GM19025 (cell line): Measurements from ENCODE around the gene HS3ST3B1.
A peak's percentile ranks its signal among the peaks of the same experiment; 100 is the strongest.

Experiments
- ATAC-seq: cut with Tn5 transposase; IDR thresholded peaks from one replicate; pipeline ENCODE4 v1.9.1; 2021; ENCODE audit warnings: mild to moderate bottlenecking, low read depth, moderate library complexity; ENCODE audit not compliant: unreplicated experiment

Gene HS3ST3B1

DNA sequence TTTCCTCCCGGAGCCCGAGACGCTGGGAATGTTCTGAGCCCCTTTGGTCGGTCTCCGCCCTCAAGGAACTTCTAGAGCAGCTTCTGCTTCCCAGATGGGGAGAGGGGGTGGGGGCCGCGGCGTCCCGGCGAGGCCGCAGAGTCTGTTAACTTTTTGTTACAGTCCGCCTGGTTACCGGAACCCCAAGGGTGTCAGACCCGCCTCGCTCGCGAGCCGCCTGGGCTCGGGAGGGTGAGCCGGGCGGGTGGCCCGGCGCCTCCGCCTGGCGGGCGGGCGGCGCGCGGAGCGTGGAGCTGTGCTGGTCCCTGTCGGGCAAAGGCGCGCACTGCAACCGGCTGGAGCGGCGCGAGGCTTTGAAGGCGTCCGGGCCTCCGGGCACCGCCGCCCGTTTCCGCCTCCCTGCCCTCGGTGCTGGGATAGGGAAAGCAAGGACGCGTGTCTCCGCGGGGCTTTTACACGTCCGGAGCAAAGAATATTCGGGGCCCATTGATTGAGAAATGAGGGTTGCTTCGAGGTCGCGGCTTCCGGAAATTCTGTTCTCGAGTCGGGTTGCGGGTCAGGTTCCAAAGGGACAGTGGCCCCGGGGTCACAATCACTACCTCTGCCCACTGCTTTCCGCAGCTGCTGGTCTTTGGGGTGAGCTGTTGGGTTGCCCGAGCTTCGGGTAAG, 1.7 kb downstream of the HS3ST3B1 start:
- peak; percentile 59 for ATAC-seq

GRCh38 chr17:14303343-14304221, 2.7 kb downstream of the HS3ST3B1 start:
- ATAC-seq = no peak

GRCh38 chr17:14304222-14304772, 3.4 kb downstream of the HS3ST3B1 start:
- no peak for ATAC-seq

GRCh38 chr17:14304773-14305517, 4.1 kb downstream of the HS3ST3B1 start:
- ATAC-seq = no peak

GRCh38 chr17:14305785-14306496, 5.1 kb downstream of the HS3ST3B1 start:
- ATAC-seq = no peak

- ATAC-seq = no peak
Measured at GRCh38 chr17:14306596-14306995, 5.7 kb downstream of the HS3ST3B1 start.

DNA sequence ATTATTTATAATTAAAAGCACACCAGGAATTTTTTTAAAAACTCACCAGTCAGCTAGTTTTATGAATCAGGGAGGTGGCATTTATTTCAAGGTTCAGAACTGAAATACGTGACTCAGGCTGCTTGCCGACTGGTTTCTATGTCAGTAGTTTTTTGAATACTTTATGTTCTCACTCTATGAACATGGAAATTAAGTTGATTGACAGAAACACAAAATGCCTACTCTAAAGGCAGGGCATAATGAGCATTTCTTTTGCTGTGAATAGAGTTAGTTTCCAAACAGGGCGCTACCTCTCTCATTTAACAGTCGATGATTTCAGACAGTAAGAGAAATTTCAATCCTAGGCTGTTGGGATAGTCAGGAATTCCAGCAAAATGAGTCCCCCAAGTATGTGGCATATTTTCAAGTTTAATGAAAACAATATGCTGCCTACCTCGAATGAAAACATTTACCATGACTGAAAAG, 6.7 kb downstream of the HS3ST3B1 start:
- ATAC-seq = no peak

GRCh38 chr17:14308636-14308964, 7.7 kb downstream of the HS3ST3B1 start:
- no peak for ATAC-seq

DNA sequence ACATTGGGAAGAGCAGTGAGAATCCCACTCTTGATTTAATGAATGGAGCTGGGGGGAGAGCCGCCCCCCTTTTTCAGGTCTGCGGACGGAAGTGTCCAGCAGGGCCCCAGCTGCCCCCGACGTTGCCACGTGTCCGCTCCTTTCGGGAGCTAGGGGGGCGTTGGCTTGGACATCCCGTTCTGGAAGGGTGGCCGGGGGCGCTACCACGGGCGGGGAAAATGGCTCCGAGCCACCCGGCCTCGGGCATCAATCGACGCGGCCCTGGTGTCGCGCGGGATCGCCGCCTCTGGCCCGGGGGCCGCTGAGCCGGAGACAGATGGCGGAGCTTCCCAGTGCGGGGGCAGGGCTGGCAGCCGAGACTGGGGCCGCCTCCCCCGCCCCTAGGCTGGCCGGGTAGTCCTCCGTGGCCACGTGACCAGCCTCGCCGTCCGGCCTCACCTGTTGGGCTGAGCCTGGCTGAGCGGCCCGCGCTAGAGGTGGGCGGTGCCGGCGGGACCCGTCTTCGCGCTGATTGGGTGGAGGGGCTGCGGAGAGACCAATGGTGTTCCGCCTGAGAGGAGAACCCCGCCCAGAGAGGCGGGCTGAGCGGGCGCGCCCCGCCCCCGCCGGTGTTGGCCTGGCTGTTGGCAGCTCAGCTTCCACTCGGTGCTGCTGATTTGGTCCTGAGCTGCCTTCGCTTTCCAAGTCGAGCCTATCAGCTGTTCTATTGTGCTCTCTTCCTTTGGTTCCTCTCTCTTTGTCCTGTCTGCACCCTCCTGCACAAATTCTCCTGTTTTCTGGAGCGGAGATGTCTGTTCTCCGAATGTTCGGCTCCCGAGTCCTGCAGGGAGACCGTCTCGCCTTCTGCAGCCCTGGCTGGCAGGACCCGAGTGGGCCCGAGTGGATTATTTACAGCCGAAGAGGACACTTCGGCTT, 8.3 kb downstream of the HS3ST3B1 start:
- no peak for ATAC-seq

GRCh38 chr17:14310101-14310500, 9.2 kb downstream of the HS3ST3B1 start:
- ATAC-seq = no peak

DNA sequence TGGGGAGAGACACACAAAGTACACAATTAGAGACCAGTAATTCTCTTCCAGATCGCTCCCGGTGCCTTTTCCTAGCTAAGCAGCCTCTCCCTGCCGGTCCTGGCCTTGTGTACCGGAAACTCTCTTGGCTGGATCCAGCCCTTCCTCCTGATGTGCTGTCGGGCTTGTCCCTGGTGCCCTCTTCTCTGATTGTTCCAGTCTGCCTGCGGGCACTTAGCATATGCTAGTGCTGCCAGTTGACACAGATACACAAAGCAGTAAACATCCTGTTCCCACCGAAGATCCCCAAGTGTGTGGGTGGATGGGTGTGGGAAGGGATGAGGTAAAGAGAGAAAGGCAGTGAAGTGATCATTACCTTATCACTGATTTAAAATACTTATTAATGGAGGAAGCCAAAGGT, 9.7 kb downstream of the HS3ST3B1 start:
- ATAC-seq = no peak

GRCh38 chr17:14311186-14311705, 10.4 kb downstream of the HS3ST3B1 start:
- ATAC-seq = no peak

DNA sequence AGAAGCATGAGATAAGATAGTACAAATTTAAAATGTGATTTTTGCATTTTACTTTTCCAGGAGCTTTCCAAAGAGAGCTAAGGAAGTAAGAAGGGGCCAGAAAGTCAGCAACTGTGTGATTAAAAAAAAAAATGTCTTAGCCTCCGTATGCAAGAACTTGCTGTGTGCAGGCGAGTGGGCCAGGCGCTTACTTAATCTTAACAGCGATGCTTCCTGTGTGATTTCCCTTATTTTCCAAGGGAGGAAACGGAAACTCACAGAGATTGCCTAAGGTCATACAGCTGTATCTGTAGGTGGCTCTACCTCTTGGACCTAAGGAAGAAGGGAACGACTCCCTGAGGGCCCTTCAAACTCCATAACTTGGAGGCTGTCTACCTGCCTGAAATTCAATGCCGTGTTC, 11.1 kb downstream of the HS3ST3B1 start:
- ATAC-seq = no peak

GRCh38 chr17:14312522-14312921, 11.6 kb downstream of the HS3ST3B1 start:
- ATAC-seq = no peak

GRCh38 chr17:14316126-14316832, 15.4 kb downstream of the HS3ST3B1 start:
- ATAC-seq = no peak

- no peak for ATAC-seq
Measured at GRCh38 chr17:14317383-14317782, 16.5 kb downstream of the HS3ST3B1 start.

GRCh38 chr17:14318109-14318917, 17.4 kb downstream of the HS3ST3B1 start:
- no peak for ATAC-seq

DNA sequence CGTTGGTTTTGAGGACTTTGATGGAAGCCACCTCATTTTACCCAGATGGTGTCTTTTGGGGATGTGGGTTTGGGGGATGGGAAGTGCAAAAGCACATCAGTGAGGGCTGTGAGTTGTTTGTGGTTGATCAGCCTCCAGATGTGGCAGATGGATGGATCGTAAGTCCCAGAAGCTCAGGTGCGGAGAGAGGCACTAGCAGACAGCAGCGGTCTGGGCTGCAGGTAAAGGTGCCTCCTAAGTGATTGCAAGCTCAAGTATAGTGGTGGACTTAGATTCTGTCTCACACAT, 18.0 kb downstream of the HS3ST3B1 start:
- ATAC-seq = no peak
